GM20000 (cell line): ENCODE measurements around the gene DACH1.
"Not testable (repeated sequence)": the region's sequence is repeated elsewhere in the genome, so short reads cannot be mapped to it uniquely, and the experiment has no call there.

ENCODE experiments used
- DNase-seq: peaks from one replicate; pipeline ENCODE4 v3.0.0; 2012; ENCODE audit warnings: low spot score
- CTCF ChIP-seq: IDR thresholded peaks from 2 replicates; pipeline ENCODE4 v1.5.1; 2012; ENCODE audit warnings: mild to moderate bottlenecking, control low read depth; ENCODE audit errors: extremely low read depth, missing control alignments

Gene DACH1

DNA sequence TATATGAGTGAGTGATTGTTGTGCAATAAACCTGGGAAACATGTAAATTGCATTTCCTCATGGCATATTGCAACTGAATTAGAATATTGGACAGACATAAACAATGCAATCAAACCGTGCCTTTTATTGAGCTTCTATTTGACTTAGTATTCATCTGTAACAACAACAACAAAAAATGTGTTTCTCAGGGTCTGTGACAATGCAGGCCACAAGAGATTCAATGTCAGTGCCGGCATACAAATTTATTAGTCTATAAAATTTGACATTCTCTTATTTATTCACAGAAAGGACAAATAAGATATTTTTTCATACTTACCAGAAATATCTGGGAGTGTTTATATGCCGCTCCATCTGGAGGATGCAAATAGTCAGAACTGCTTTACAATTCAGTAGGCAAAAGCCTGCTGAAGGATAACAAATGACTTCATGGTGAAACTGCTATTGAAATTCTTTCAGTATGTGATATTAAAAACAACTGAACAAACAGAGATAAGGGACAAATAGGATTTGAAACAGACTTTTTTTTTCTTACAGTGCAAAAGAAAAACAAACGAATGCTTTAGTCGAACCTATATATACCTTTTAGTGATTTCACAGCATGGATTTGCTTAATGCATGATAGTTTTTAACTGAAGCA lies 77.2 kb downstream of the DACH1 start:
- DNase-seq, result no peak

DNA sequence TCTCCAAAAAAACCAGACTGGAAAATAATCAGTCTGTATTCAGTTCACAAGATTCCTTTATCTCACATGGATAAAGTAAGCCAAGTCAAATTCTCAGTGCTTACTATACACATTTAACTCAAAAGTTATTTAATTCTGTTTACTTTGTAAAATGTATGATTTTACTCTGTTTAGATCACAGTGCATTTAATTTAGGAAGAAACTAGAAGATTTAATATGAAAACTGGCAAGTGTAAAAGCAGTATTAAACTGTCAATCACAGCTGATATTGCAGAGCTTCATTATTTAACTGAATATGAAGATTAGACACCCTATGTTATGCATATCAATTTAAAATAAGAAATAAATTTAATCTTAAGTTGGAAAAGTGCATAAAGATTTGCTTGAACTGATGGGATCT lies 78.0 kb downstream of the DACH1 start:
- no peak for TF ChIP-seq CTCF
- DNase-seq, result no peak

More for the DNA sequence above, 77.2 kb downstream of the DACH1 start:
- TF ChIP-seq CTCF, result no peak

GRCh38 chr13:71787414-71787813 lies 79.6 kb downstream of the DACH1 start:
- no peak for DNase-seq
- TF ChIP-seq CTCF, result no peak

DNA sequence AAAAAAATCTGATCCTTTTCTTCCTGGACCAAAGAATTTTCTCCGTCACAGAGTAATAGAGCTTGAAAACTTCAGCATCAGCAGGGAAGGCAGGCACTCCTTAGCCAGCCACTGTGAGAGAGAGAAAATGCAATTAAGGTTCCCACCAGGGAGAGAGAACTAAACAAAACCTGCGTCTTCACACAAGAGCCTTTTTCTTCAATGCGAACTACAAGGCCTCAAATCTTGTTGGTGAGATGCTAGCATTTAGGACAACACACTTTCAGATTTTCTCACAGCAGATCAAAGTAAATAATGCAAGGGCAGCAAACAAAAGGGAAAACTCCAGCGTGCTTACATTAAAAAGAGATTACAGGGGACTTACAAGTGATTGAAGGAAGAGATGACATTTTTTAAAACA lies 80.1 kb downstream of the DACH1 start:
- TF ChIP-seq CTCF, result no peak
- no peak for DNase-seq

GRCh38 chr13:71785361-71785760 lies 81.6 kb downstream of the DACH1 start:
- no peak for DNase-seq
- TF ChIP-seq CTCF, result no peak

GRCh38 chr13:71780546-71780945 lies 86.5 kb downstream of the DACH1 start:
- TF ChIP-seq CTCF, result no peak
- no peak for DNase-seq

- DNase-seq, result not testable (repeated sequence)
Measured at GRCh38 chr13:71778998-71779397, 88.0 kb downstream of the DACH1 start.

DNA sequence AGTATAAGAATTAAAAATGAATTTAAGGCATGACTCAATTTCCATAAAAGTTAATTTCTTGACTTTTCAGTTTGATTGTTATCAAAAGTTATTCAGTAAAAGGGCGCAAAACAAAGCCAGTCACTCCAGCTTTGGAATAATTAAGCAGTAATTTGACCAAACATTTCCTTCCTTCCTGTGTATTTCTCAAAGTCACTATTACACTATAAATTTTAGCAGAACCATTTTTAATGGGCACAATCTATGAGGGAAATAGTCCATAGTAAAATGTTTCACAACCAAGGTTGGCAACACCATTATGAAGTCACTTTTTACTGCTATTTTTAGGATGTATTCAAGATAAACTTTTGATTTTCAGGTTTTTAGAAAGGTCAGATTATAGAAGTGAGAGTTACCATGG lies 91.0 kb downstream of the DACH1 start:
- TF ChIP-seq CTCF, result no peak
- no peak for DNase-seq
